GM19193 (cell line): ENCODE results near the gene MOV10.

Source experiments
- POLR2A ChIP-seq: IDR thresholded peaks from 4 replicates; pipeline ENCODE4 v1.6.1; 2011; ENCODE audit not compliant: insufficient read depth, insufficient read length; ENCODE audit errors: extremely low read depth

The MOV10 gene

DNA sequence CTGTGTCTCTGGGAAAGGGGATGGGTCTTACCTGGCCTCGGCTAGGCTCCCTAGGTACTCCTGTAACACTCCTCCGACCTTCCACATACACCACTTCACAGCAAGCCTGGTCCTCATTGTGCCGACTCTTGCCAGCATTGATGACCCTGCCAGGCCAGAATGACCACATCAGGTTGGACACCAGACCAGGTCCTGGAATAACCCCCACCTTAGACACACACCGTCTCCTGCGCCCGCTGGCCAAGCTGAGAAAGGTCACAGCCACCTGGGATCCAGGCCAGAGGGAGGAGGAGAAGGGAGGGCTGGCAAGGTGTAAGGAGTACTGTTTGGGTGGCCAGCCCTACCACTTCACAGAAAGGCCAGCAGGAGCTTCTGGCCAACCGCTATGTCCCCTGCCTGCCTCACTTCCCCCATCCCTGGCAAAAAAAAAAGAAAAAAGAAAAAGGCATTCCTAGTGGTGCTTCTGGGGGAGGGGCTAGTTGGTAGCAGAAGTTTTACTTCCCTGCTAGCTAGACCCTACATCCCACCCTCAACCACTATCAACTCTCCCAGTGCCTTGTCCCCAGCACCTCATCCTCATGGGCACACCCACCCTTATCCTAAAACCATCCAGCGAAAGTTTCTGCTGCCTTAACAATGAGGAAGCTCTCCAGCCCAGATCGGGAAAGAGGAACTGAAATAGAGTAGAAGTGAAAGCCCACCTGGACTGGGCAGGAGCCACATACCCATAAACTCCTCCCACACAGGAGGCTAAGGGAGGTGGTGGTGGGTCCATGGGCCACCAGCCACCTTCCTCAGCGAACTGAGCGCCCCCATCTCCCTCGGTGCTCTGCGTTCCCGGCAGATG, 39.2 kb downstream of the MOV10 start:
- TF ChIP-seq POLR2A, result no peak

DNA sequence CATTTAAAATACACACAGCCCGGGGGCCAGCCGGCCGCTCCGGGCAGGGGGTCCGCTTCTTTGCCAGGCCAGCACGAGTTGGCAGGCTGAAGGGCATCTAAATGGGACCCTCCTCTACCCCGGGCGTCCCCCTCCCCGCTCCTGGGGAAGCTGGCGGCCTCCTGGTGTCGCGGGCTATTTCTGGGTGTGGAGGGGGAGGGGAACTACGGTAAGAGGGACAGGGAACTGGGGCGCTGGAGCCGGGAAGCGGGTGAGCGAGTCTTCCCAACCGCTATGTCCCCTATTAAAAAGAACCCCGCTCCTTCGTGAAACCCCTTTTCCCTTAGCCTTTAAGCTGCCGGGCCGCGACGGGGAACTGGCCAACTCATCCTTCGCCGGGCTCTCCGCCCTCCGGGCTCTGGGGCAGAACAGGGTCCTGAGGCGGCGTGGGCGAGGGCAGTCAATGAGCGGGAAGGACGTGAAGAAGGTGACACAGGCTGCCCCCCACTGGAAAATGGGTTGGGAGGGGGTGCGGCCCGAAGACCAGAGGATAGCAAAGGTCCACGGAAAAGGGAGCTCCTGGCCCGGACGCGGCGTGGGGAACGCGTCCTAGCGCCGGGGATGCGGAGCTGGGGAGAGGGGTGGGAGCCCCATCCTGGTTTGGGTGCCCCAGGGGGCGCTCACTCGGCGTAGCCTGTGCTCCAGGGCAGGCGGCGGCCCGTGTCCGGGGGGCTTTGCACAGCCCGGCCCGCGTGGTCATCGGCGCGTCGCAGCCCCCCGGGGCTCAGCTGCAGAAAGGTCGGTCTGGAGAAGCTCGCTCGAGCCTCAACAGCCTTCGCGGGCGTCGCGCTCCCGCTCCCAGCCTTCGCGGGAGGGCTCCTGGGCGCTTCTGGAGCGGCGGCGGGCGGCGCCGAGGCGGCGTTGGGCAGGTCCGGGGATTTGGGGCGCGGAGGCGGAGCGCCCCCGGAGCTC, 40.1 kb downstream of the MOV10 start:
- TF ChIP-seq POLR2A, result no peak

DNA sequence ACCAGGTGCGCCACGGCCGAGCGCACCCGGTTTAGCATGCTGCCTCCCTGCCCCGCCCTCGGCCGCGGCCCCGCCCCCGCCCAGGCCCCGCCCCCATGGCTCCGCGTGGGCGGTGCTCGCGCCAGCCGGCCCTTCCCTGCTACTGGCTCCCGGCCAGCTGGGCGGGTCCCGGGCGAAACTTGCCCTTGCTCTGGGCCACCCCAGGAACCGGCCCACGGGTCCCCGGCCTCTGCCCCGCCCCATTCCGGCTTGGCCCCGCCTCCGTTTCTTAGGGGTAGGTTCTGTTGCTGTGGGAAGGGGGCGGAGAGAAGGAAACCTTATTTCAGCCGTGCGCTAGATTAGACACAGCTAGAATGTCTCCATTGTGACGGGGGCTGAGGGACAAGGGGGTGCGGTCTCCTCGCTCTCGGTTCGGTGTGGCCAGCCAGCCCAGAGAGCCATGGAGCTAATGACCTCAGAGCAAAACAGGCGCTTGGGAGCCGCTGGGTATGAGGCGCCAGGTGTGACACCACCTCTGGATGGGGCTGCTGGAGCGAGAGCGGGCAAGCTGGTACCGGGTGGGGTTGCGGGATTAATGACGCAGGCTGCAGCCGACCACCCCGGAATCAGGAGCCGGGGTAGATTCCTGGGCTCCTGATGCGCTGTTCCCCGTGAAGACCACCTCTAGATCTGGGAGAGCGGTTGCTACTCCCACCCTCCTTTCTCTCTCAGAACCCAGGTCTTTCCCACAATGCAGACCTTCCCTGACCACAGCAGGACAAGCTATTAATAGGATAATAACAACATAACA, 41.0 kb downstream of the MOV10 start, which contains the start of gene PPM1J:
Gene PPM1J (minus strand): TSS at position 69 of the 790 bp plus-strand sequence. CDS start 31 bp downstream, at position 38.
- TF ChIP-seq POLR2A, result no peak

DNA sequence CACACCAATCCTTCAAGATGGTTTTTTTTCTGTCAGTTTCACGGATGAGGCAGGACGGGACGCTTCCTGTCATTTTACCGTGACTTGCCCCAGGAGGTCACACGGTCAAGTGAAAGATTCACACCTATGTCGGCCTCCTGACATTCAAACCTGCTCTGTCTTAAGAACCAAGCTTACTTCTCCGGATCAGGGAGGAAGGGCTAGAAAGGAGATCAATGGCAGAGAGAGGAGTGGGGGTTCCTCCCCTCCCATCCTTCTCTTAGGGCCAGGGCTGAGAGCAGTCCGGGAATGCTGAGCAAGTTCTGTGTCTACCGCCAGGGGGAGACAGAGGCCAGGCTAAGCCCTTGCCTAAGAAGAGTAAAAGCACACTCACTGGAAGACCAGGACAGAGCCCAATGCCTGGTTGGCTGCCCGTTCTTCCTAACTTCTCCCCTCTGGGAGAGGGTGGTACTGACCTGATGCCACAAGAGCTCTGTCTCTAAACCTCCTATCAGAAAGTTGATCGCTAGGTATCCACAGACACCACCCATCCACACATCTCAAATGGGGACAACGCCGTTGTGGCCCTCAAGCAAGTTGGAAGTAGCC, 41.8 kb downstream of the MOV10 start:
- TF ChIP-seq POLR2A, result no peak

DNA sequence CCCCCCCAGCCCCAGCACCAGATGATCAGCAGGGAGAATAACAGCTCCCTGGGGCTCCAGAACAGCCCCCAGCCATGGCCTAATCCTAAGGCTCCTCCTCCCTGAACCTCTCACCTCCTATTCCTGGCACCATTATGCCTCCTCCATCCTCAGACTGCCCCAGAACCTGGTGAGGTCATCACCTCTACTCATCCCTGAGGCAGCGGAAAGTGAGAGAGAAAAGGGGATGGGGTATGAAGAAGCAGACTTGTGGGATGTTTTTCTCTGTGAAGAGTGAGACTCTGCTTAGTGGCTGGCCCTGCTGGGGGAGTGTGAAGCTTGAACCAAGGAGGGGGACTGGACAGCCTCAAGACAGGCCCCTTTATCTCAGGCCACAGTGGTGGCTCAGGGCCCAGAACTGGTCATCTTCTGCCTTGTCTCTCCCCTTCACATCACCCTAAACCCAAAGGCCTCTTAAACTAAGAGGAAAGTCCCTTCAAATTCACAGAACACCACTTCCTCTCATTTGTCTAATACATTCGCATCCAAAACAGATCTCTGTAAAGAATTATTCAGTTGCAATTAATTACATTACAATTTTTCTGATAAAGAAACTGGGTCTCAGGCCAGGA, 42.9 kb downstream of the MOV10 start:
- TF ChIP-seq POLR2A, result no peak

DNA sequence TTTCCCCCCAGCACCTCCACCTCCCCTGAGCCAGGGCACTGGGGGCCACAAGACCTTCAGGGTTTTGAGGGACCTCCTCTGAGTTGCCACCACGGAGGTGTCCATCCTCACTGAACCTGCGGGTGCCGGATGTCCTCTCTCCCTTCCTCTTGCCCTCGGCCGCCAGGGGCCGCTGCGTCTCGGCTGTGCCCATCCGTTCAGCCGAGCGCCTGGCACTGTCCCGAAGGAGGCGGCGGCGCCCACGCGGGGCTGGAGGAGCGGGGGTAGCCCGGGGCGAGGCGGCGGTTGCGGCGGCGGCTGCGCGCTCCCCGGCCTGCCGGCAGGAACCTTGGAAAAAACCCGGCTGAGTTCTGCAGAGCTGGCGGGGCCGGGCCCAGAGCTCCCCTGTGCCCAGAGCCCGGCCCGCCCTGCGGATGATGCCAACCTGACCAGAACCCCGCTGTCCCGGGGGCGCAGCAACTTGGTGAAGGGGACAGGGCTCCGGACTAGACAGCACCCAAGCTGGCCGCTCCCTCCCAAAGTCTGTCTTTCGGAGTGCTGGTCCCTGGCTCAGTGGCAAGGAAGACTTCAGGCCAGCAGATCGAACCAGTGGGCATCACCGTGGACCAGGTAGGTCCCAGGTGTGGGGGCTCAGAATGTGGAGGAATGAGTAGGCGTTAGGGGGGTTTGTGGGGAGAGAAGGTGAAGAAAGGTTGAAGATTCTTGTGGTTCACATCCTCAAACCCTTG, 44.4 kb downstream of the MOV10 start:
- no peak for TF ChIP-seq POLR2A

DNA sequence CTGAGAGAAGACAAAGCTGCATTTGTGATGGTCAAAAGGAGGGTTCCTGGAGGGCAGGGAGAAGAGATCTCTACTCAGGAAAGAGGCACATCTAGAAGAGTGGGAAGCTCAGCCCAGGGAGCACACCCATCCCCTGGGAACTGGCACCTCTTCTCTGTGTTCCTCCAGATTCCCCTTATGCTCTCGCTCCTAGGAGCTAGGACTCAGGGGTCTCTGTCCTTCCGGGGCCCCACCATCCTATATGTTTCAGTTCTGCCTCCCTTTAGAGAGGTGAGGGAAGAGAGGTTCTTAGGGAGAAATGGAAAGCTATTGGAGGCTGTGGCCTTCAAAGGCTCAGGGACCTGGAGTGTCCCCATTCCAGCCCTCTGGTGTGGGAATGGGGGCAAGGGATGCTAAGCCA, 45.2 kb downstream of the MOV10 start:
- TF ChIP-seq POLR2A, result no peak

DNA sequence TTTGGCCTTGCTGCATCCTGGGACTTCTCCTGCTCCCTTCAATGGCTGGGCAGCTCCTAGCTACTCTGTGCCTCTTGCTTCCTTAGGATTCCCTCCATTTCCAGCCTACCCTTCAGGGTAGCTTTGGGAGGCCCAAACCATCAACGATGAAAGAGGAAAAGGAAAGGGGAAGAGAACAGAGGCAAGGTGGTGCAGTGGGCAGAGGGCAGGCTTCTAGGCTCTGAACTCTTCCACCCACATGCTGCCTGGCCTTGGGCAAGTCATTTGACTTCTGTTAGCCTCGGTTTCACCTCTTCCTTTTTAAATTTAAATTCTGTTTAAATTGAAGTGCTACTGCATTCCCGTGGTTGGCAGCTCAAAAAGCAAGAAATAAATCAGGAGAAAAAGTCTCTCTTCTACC, 46.3 kb downstream of the MOV10 start:
- TF ChIP-seq POLR2A, result no peak

DNA sequence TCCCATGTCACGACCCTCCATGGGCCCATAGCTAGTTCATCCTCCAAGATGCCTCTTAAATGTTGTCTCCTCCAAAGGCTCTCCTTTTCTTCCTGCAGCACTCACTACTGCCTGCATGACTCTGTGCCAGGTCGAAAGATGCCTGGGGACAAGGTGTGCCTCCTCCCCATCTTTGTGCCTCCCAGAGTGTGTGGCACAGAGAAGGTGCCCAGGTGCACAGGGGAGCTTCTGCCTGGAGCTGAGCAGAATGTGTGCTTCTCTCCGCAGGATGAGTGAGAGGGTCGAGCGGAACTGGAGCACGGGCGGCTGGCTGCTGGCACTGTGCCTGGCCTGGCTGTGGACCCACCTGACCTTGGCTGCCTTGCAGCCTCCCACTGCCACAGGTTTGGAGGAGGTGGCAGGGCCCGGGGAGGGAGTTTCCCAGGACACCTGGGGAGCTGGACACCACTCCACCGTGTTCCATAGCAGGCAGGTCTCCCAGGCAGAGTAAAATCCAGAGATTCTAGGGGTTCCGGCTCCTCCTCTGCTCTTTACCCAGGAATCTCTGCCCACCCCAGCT, 47.6 kb downstream of the MOV10 start:
- no peak for TF ChIP-seq POLR2A

DNA sequence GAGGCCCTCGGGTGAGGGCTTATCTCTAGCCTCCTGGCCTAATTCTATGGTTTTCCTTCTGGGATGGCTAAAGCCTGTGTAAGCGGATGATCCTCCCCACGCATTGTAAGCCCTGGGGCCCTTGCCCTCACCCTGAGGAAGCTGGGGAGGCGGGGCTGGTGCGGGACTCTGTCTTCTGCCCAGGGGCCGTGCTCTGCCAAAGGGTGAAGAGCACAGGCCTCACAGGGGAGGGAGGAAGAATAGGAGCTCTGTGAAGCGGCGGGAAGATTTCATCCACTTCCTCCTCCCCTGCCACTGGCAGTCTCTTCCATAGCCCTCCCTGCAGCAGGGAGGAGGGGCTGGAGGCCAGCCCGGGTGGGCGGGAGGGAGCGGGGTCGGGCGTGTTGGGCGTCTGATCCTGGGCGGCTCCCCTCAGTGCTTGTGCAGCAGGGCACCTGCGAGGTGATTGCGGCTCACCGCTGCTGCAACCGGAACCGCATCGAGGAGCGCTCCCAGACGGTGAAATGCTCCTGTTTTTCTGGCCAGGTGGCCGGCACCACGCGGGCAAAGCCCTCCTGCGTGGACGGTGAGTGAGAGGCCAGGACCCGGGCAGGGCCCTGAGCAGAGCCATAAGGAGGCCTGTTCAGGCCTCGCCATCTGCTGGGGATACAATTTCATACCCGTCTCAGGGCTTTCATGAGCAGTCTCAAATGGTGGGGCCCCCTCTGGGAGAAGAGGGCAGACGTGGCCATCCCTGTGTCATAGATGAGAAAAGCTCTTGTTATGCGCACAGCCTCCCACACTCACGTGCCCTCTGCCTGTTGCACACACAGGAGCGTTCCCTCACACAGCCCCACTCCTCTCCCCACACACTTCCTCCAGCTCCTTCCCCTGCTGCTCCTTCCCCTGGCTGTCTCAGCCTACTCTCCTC, 48.4 kb downstream of the MOV10 start:
- no peak for TF ChIP-seq POLR2A

DNA sequence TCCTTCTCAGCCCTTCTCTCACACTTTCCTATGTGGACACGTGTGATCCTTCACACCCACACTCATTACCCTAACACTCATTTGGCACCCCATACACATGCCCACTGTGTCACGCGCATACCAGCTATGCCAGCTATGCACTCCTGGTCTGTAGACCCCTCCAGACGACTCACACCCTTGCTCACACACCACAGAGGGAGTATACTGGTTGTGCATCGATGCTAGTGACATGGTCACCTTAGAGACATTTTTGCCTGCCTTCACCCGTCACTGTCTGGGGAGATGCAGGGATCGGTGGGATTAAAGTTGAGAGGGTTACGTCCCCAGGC, 49.0 kb downstream of the MOV10 start:
- no peak for TF ChIP-seq POLR2A

DNA sequence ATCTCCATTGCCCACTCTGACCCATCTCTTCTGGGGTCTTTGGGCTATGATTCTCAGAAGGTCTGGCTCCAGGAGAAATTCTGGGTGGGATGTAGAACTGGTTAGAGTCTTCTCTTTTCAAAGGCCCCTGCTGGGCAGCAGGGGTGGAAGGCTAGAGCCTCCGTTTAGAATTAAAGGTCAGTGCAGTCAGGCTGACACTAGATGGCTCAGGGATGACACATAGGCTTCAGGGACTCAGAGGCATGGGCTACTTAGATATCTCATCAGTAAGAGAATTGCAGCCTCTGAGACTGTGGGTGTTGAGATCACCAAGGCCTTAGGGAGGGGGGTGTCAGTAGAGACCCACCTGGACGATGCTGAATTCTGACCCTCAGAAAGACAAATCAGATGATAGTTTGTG, 53.3 kb downstream of the MOV10 start:
- no peak for TF ChIP-seq POLR2A
